CD4-positive, alpha-beta T cell treated with Interleukin-10 for 1 hour (primary cell): ENCODE data around the gene HES7.

Experiments used
- DNase-seq: peaks from one replicate; pipeline ENCODE4 v3.0.0-alpha.2; 2020

HES7 gene

GRCh38 chr17:8155231-8155995, 31.5 kb upstream of the HES7 start:
- peak; percentile 51 for DNase-seq

DNA sequence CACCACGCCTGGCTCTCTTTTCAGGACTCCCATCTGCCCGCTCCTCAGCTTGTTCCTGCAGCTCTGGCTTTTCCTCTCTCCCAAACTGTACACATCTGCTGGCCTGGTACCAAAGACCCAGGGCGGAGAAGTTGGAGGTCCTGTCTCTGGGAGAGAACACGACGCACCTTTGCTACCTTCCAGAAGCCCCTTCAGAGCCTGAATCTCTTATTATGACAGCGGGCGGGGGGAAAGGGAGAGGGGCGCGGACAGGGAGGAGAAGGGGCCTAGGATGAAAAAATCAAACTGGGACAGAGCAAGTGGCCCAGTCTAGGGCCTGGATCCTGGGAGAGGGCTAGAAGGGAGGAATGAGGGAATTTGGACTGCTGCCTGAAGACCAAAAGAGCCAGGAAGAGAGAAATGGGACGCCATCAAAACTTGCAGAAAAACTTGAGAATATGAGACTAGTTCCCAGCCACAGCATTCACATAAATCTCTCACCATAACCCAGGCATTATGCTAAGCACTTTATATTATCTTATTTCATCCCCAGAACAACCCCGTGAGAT, 30.8 kb upstream of the HES7 start:
- DNase-seq = no peak

- DNase-seq = peak; percentile 95
Observed at GRCh38 chr17:8153957-8154607, 30.2 kb upstream of the HES7 start.

DNA sequence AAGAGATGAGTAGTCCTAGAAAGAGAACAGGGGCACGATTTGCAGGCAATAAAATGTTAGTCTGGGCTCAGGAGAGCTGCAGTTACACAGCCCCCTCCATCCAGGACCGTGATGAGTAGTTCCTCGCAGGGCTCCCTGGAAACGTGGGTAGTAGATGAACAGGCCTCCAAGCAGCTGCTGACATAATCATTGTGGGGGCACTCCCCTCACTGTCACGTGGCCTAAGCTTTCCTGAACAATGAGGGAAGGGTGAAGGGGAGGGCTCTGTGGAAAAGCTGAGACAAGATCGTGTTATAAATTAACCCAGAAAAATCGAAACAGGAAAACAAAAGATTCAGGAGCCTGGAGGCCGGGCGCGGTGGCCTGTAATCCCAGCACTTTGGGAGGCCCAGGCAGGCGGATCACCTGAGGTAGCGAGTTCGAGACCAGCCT, 29.6 kb upstream of the HES7 start:
- peak; percentile 59 for DNase-seq

DNA sequence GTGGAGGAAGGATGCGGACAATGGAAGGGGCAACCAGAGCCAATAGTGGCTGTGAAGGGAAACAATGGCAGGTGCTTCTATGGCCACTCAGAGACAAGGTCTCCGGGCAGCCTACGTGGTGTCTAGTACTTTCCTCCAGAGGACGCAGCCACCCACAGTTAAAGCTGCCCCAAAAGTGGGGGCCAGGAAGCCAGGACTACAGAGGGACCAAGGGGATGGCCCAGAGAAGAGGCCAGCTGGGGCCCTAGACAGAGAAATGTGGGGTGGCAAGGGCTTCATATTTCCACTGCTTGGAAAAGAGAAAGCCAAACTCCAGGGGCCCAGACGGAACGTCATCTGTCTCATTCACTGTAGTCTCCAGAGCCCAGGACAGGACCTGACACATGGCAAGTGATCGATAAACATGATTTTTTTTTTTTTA, 29.1 kb upstream of the HES7 start:
- DNase-seq = no peak

GRCh38 chr17:8152112-8152775, 28.3 kb upstream of the HES7 start, which contains the start of gene PER1:
TSS of gene PER1 (minus strand) at chr17:8152404. CDS start at chr17:8150706, 1,698 bp downstream.
- peak; percentile 94 for DNase-seq

- peak; percentile 56 for DNase-seq
Observed at GRCh38 chr17:8151641-8152111, 27.8 kb upstream of the HES7 start.

- DNase-seq = peak; percentile 94
Observed at GRCh38 chr17:8151120-8151640, 27.3 kb upstream of the HES7 start.

DNA sequence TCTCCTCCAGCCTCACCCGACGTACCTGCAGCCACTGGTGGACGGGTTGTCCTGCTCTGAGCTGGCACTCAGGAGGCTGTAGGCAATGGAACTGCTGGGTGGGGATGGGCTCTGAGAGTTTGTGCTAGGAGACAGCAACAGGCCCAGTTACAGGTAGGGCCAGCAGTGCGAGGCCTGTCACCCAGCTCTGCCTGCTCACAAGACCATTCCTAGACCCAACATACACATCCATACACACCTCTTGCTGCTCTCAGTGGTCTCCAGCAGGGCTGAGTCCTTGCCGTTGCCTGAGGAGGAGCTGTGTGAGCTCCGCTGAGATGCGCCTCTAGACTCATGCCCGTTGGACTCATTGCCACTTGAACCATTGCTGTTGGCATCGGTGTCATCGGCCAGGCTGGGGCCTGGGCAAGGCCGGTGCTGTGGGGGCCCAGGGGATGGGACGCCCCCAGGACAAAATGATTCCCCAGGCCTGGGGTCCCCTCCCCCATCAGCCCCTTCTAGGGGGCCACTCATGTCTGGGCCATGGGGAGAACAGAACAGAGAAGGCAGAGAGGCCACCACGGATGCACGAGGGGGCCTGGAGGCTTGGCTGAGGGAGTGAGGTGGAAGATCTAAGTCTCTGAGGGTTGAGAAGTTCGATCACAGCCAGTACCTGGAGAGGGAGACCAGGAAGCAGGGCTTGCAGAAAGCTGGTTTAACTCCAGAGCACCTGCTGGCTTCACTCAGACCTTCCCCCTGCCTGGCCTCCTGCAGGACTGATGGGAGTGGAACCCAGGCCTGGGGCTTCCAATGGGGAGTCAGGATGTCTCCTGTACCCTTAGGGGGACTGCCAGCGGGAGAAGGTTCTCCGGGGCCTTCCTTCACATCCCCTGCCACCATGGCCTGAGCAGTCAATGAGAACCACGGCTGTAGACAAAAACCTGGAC, 26.6 kb upstream of the HES7 start:
- peak; percentile 22 for DNase-seq

DNA sequence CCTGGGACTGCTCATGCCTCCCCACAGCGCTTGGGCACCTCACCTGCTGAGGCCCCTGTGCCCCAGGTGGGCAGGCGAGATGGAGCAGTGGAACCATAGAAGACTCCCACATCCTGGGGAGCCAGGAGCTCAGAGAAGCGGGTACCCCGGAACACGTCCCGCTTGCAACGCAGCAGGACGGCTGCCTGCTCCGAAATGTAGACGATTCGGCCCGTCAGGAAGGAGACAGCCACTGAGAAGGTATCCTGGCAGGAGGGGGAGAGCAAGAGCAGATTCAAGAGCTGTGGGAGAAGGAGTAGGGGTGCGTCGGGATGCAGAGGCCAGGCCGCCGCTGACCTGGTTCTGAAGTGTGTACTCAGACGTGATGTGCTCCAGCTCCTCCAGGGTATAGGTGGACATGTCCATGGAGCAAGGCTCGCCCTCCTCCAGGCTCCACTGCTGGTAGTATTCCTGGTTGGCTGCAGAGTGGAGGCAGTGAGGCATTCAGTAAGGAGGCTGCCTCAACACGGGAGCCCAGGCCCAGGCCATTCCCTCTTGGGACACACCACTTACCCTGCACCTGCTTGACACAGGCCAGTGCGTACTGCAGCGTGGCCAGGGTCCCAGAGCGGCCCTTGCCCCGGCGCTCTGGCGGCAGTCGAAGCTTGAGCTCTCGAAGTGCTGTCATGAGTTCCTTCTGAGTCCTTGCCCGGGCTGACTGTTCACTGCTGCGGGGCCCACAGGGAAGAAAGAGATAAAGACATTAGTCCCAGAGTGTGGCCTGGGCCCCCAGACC, 25.7 kb upstream of the HES7 start:
- DNase-seq = peak; percentile 25

- no peak for DNase-seq
Observed at GRCh38 chr17:8148560-8148959, 24.7 kb upstream of the HES7 start.

DNA sequence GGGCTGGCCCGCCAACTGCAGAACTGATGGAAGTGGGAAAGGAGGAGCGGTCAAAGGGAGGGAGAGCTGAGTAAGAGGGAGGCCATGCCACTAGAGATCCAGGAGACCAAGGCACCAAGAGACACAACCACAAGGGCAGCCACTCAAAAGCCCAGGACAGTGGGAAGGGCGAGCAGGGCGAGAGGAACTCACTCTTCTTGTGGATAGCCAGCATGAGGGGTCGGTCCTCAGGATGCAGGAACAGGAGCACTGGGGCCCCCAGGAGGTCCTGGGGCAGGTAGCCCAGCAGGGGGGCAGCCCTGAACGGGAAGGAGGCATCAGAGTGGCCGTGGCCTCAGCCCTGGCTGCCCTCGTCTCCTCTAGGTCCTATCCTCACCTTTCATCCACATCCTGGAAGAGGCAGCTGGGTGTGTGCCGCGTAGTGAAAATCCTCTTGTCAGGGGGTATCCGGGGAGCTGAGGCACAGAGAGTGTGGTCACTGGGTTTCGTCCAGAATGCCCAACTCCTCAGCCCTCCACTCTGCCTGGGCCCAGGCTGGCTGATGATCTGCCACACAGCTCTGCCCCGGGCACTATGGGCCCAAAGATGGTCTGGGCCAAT, 24.0 kb upstream of the HES7 start:
- no peak for DNase-seq

- no peak for DNase-seq
Observed at GRCh38 chr17:8147141-8147804, 23.4 kb upstream of the HES7 start.

- peak; percentile 7 for DNase-seq
Observed at GRCh38 chr17:8146381-8147140, 22.7 kb upstream of the HES7 start.

DNA sequence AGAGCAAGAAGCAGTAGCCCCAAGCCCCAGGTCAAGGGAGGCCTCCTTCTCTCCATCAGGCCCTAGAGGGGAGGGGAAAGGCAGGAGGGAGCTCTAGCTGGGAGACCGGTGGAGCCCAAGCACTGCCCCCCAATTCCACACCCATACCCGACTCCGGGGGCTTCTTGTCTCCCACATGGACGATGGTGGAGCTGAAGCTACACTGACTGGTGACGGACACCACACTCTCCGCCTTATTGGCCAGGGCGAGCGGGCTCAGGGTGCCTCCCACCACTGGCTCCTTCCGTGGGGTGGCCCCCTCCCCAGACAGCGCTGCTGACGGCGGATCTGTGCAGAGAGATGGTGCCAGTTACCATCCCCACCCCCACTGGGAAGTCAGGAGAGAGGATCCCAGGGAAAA, 21.9 kb upstream of the HES7 start:
- DNase-seq = no peak

GRCh38 chr17:8144401-8145231, 20.7 kb upstream of the HES7 start:
- peak; percentile 21 for DNase-seq

DNA sequence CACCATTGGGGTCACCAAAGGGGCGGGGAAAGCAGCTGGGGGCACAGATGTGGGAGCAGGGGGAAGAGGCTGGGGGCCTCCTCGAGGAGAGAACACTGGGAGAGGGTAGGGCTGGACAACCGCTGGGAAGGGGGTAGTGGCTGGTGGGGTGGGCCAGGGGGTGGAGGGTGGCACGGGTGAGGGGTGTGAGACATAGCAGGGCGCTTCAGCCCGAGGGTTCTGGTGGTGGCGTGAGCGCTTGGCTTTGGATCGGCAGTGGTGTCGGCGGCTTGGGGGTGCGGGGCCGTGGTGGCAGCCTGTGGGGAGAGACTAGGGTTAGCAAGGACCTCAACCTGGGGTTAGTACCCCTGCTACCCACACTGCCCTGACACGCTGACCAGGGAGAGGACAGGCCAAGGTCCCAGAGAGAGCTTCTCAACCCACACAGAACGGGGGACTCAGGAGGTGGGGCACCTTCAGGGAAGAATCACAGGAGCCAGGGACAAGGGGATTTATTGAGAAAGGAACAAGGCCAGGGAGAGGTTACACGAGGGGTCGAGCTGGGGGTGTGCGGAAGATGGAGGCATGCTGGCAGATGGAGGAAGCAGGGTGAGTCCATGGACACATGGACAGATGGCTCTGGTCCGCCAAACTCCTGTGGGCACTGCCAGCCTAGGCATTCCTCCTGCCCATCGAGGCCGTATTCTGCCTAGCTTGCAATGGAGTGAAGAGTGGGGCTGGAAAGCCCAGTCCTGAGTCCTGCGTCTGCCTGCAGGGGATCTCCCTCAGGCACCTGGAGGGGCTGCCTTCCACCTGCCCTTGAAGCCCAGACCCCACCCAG, 19.9 kb upstream of the HES7 start:
- peak; percentile 24 for DNase-seq
